SK-N-SH (cell line): ENCODE measurements around the gene LIN37.

Experiments
- EZH2phosphoT487 ChIP-seq: fragments of 200-600 bp; sonication (generic); IDR thresholded peaks from 2 replicates; pipeline ENCODE4 v1.6.1; 2017; ENCODE audit warnings: low read depth, mixed run types, mild to moderate bottlenecking, antibody characterized with exemption, moderate library complexity, borderline replicate concordance
- MXI1 ChIP-seq: IDR thresholded peaks from 2 replicates; pipeline ENCODE4 v1.6.1; 2012; ENCODE audit warnings: mild to moderate bottlenecking, low read depth, low read length, improper control_type of control experiment
- POLR2AphosphoS5 ChIP-seq: IDR thresholded peaks from 2 replicates; pipeline ENCODE4 v1.6.1; 2012; ENCODE audit warnings: low read depth, low read length
- RCOR1 ChIP-seq: fragments of 150-350 bp; IDR thresholded peaks from 2 replicates; pipeline ENCODE4 v1.6.1; 2017; ENCODE audit warnings: antibody characterized with exemption, low read length
- RFX5 ChIP-seq: IDR thresholded peaks from 2 replicates; pipeline ENCODE4 v1.6.1; 2012; ENCODE audit warnings: mild to moderate bottlenecking, improper control_type of control experiment, low read length
- RXRA ChIP-seq: IDR thresholded peaks from 2 replicates; pipeline ENCODE4 v1.4.0; 2012; ENCODE audit warnings: low read depth, mild to moderate bottlenecking, borderline replicate concordance
- TEAD4 ChIP-seq: IDR thresholded peaks from 2 replicates; pipeline ENCODE4 v1.4.0; 2012; ENCODE audit warnings: mild to moderate bottlenecking, borderline replicate concordance; ENCODE audit not compliant: insufficient read depth
- TF ChIP-seq, protein P1 (sequence below): fragments of 200-600 bp; sonication (generic); IDR thresholded peaks from 2 replicates; pipeline ENCODE4 v1.6.1; 2017; ENCODE audit warnings: antibody characterized with exemption, mild to moderate bottlenecking, moderate library complexity

DNA sequence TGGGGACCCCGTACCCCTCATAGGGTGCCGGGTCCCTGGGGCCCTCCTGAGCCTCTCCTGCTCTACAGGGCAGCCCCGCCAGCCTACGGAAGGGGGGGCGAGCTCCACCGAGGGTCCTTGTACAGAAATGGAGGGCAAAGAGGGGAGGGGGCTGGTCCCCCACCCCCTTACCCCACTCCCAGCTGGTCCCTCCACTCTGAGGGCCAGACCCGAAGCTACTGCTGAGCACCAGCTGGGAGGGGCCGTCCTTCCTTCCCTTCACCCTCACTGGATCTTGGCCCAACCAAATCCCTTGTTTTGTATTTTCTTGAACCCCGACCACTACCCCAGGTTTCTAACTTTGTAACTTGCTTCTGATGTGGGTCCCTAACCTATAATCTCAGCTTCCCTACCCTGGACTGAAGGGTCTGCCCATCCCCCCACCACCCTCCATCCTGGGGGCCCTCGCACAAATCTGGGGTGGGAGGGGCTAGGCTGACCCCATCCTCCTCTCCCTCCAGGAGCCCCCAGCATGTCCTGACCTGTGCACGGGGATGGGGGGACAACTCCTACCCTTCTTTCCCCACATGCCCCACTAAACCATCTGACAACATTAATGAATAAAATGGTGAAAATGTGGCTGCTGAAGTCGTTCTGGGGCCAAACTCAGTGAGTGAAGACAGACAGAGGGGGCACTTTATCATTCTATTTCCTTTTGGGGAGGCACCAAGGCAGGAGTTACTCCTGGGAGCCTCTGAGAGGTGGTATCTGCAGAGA lies 40.0 kb downstream of the LIN37 start:
- TF ChIP-seq RCOR1 (no peak), RXRA (no peak), RFX5 (no peak), EZH2phosphoT487 (no peak), MXI1 (no peak), POLR2AphosphoS5 (no peak), TEAD4 (no peak)
- TF ChIP-seq, protein P1, sequence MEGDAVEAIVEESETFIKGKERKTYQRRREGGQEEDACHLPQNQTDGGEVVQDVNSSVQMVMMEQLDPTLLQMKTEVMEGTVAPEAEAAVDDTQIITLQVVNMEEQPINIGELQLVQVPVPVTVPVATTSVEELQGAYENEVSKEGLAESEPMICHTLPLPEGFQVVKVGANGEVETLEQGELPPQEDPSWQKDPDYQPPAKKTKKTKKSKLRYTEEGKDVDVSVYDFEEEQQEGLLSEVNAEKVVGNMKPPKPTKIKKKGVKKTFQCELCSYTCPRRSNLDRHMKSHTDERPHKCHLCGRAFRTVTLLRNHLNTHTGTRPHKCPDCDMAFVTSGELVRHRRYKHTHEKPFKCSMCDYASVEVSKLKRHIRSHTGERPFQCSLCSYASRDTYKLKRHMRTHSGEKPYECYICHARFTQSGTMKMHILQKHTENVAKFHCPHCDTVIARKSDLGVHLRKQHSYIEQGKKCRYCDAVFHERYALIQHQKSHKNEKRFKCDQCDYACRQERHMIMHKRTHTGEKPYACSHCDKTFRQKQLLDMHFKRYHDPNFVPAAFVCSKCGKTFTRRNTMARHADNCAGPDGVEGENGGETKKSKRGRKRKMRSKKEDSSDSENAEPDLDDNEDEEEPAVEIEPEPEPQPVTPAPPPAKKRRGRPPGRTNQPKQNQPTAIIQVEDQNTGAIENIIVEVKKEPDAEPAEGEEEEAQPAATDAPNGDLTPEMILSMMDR = no peak
